GM19372 (cell line): ENCODE results near the gene MAP7D1.
"Not testable (repeated sequence)": the region's sequence is repeated elsewhere in the genome, so short reads cannot be mapped to it uniquely, and the experiment has no call there.

Experiments used
- ATAC-seq: cut with Tn5 transposase; IDR thresholded peaks from one replicate; pipeline ENCODE4 v1.9.1; 2021; ENCODE audit warnings: mild to moderate bottlenecking, low read depth, moderate library complexity; ENCODE audit not compliant: unreplicated experiment

MAP7D1 gene

DNA sequence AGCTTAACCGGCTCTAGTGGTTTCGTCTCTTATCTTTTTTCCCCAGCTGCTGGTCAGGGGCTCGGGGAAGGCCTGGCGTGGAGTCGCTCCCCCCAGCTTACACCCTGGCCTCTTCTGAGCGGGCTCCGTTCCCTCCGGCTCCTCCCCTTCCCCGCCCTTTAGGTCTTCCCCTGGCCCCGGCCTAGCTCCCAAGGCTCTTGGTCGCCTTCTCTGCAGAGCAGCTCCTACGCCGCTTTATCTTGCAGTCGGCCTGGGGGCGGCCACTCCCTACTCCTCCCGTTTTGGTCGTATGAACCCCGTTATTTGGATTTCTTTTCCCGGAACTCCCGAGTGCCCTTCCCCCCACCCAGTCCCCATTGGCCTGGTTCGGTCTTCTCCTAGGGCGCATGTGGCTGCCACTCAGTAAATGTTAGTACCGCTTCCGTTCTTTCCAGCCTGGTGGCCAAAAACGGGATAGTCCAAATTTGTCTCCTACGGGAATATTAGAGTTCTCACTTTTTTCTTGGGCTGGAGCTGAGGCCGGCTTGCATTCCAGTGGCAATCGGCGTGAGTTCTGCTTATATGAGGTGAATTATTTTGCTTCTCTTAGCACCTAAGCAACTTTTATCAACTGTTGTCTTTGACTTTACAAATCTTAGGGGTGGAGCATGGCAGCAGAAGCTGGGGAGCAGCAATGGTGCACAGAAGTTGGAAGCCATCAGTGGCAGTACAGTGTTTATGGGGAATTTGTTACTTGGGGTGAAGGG lies 68.8 kb downstream of the MAP7D1 start:
- ATAC-seq, result peak; percentile 47

- ATAC-seq, result no peak
These were observed 69.4 kb downstream of the MAP7D1 start for GRCh38 chr1:36225283-36225899.

DNA sequence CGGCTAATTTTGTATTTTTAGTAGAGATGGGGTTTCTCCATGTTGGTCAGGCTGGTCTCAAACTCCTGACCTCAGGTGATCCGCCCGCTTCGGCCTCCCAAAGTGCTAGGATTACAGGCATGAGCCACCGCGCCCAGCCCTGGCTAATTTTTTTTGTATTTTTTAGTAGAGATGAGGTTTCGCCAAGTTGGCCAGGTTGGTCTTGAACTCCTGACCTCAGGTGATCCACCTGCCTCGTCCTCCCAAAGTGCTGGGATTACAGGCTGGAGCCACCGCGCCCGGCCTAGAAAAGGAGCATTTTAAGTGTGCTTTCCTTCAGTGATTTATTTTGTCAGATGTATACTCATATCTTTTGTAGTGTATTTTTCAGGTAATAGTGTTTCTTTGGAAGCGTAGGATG lies 74.3 kb downstream of the MAP7D1 start:
- not testable (repeated sequence) for ATAC-seq
